UCSD-AML1 (cell line): ENCODE results near the gene CHAMP1.
A peak's percentile ranks its signal among the peaks of the same experiment; 100 is the strongest.
"Not testable (repeated sequence)": the region's sequence is repeated elsewhere in the genome, so short reads cannot be mapped to it uniquely, and the experiment has no call there.

Experiments
- DNase-seq: peaks from one replicate; lab custom pipeline; 2025; ENCODE audit not compliant: unreplicated experiment; lab: John Stamatoyannopoulos, UW

CHAMP1 gene

GRCh38 chr13:114328595-114328994 lies 14.3 kb downstream of the CHAMP1 start:
- no peak for DNase-seq

- no peak for DNase-seq
Measured at GRCh38 chr13:114330086-114330485, 15.8 kb downstream of the CHAMP1 start.

GRCh38 chr13:114333881-114334280 lies 19.6 kb downstream of the CHAMP1 start:
- not testable (repeated sequence) for DNase-seq

- DNase-seq = no peak
Measured at GRCh38 chr13:114334305-114335053, 20.2 kb downstream of the CHAMP1 start.

GRCh38 chr13:114336457-114336856 lies 22.2 kb downstream of the CHAMP1 start:
- not testable (repeated sequence) for DNase-seq

- no peak for DNase-seq
Measured at GRCh38 chr13:114338959-114339358, 24.7 kb downstream of the CHAMP1 start.

GRCh38 chr13:114339857-114340534 lies 25.7 kb downstream of the CHAMP1 start:
- DNase-seq = peak; percentile 43

- no peak for DNase-seq
Measured at GRCh38 chr13:114341003-114341777, 26.9 kb downstream of the CHAMP1 start.

- not testable (repeated sequence) for DNase-seq
Measured at GRCh38 chr13:114347256-114347655, 33.0 kb downstream of the CHAMP1 start.

- not testable (repeated sequence) for DNase-seq
Measured at GRCh38 chr13:114352763-114353162, 38.5 kb downstream of the CHAMP1 start.

- not testable (repeated sequence) for DNase-seq
Measured at GRCh38 chr13:114353382-114353781, 39.1 kb downstream of the CHAMP1 start.
